NOMO-1 treated with DMSO at 0.1 percent for 48 hours (cell line): ENCODE measurements around the gene GPRC5B.
A peak's percentile ranks its signal among the peaks of the same experiment; 100 is the strongest.

Experiments used
- DNase-seq: peaks from one replicate; lab custom pipeline; 2025; ENCODE audit not compliant: unreplicated experiment; lab: John Stamatoyannopoulos, UW

The GPRC5B gene

DNA sequence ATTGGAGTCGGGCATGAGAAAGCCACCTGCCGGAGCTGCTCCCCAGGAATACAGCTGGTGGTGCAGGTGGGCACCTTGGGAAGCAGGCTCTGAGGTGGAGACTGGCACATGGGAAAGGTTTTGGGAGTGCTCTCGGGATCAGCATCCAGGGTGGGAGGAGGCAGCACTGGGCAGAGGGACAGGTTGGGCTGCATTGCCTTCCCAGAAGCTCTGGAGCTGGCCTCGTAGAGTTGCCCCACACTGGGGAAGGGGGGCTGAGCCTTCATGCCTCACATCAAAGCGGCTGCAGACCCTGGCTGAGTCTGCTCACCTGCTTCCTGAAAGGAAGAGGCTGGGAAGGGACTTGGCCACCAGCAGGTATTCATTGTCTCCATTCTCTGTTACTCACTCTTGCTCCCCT is 13.5 kb upstream of the GPRC5B start:
- DNase-seq = no peak

DNA sequence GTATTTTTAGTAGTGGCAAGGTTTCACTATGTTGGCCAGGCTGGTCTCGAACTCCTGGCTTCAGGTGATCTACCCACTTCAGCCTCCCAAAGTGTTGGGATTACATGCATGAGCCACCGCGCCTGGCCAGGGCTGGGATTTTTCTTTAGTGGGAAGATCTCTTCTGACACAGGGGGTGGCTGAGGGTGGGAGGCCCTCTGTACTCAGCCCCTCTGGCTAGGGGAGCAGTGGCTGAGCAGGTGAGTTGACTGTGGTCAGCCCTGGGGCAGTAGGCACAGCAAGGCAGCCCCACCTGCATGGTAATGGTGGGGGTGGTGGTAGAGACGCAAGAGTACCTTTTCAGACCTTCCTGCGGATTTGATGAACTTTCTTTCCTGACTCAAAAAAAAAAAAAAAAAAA is 12.3 kb upstream of the GPRC5B start:
- DNase-seq = no peak

DNA sequence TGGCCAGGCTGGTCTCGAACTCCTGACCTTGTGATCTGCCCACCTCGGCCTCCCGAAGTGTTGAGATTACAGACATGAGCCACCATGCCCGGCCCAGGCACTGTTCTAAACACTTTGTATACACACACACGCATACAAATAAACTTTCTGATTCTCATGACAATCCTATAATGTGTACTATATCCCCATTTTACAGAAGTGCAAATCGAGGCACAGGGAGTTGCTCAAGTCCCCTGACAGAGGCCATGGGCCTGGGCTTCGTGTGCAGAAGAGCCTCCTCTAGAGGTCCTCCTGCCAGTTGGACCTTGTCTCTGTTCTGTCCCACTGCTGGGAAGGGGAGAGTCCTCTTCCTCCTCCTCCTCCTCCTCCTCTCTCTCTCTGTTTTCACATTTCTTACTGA is 9.9 kb upstream of the GPRC5B start:
- DNase-seq = no peak

DNA sequence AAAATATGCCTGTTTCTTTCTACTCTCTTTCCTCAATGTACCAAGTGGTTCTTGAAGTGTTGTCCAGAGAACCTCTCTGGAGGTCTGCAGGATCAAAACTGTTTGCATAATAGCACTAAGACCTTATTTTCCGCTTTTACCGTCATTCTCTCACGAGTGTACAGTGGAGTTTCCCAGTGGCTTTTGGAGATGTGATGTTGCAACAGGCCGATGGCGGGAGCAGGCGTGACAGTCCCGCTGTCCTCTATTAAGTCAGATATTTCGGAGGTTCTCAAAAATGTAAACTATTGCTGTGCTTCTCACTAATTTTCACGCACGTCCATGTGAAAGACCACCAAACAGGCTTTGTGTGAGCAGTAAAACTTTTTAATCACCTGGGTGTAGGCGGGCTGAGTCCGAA is 8.3 kb upstream of the GPRC5B start:
- no peak for DNase-seq

DNA sequence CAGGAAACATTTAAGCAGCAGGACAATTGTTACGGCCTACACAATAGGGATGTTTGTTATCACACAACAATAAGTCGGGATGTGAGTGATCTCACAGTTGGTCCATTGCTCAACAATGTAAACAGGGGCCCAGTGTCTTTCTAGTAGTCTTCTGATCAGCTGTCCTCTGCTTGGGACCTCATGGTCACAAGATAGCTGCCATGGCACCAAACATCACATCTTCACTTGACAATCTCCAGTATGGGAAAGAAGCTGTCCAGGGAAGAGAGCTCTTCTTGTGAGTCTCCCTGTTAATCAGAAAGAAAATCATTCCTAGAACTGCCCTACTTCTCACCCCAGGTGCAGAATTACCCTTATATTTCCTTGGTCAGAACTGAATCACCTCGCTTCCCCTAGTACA is 6.3 kb upstream of the GPRC5B start:
- DNase-seq = no peak

DNA sequence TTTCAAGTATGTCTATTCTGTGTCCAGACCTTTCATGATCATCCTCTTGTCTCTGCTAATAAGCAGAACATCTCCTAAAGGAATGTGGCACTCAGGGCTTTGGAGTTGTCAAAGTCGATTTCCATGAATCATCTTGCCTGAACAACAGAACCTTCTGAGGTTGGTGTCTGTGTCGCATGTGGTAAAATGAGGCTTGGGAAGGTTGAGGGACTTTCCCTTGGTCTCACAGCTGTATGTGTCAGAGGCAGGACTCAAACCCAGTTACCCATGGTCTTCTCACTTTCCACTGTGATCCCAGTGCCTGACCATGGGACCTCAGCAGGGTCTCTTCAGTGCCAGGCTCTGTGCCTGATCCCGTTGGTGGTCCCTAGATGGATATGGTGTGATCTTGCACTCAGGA is 4.2 kb upstream of the GPRC5B start:
- DNase-seq = no peak

DNA sequence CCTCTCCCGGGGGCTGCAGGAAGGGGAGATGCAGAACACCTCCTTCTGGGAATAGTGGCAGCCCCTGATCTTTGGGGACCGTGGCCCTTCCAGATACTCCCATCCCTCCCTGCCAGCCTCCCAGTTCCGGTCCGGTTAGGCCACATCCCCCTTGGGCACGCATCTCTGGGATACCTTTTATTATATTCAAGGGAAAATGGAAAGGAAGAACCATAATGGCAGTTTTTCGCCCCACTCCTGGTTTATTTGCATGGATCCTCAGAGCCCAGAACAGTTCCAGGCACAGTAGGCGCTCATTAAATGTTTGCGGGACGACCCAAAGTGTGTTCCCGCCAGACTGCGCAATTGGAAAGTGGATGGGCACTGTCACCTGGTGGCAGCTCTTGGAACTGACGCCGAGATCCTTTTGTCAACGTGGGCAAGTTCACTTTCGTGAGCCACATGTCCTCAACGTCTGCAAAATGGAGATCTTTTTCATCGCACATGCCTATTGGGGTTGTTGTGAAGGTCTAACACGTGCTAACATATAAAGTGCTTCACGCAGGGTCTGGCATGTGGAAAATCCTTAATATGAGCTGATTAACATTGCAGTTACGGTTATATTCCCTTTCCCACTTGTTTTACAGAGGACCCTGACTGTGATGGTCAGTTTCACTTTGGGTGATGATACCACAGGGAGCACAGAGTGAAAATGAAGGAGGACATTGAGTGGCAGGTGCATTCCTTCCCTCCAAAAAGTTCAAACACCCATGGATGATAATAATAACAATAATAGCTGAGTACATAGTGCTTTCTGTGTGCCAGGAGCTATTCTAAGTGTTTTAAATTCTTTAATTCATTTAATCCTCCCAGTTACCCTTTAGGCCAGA is 1.7 kb upstream of the GPRC5B start:
- DNase-seq = peak; percentile 62

DNA sequence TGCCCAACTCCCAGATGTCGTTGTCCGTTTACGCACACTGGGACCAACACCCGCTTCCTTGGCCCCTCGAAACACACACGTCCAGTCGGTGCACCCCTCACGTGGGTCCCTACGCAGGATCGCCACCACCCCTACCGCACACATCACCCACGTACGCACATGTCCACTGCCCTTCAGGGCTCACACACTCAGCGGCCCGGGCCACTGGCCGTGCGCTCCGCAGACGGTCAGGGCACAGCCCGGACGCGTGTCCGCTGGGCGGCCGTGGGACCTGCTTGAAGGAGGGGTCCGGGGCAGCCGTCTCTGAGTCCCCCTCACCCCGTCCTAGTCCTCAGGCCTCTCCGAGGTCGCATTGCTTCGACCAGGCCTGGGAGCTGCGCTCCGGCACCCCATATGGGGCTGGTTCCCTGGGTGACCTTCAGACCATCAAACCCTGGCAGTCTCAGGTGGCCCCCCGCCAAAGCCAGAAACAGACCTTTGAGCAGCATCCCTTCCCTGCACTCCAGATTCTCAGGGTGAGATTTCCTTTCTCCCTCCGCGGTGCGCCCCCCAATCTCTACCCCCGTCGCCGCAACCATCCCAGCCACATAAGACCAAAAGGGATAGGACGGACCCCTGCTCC is 914 bp upstream of the GPRC5B start:
- DNase-seq = no peak

DNA sequence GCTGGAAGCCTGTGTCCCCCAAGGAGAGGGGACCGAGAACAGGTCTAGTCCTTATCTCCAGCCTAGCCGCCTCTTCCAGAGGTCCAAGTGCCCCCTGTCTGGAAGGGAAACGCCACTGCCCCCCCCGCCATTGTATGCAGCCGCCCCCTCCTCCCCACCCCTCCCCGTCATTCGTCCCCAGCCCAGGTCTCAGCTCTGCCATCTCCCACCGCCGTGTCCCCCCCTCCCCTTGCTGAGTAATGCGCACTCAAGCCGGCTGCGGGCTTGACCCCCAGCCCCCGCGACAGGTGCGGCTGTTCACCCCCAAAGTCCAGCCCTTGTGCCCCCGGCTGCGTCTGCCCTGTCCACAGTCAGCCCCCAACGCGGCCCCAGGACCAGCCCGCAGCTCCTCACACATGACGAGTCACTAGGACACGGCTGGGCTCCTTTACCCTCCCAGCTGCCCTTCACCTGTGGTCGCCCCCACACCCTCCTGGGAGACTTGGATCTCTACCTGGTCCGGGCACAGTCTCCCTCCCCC is 622 bp downstream of the GPRC5B start:
- no peak for DNase-seq

DNA sequence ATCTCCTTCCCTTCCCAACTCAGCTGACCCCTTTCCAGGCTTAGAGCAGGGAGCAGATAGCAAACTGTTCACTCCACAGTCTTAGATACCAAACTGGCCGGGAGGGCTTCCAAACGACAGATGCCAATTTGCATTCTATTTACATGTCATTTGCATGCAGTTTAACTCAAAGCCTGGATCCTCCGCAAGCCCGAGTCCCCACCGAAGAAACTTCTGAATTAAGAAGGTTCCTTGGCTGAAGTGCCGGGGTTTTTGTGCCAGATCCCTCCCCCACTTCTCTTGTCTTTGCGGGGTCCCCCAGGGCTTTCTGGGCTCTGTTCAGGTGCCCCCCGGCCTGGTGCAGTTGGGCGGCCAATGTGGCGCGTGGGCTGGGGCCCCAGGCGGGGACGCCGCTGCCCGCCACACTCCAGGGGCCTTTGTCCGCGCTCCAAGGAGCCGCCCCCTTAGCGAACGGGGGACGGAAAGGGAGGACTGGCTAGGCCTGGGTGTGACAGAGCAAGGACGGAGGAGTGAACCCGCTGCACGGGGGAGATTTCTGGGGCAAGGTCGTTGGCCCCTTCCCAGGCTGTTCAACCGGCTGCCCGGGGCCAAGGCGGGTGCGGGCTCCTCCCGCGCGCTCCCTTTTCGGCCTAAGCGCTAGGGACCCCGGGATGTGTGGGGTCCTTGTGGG is 1.2 kb downstream of the GPRC5B start:
- no peak for DNase-seq

DNA sequence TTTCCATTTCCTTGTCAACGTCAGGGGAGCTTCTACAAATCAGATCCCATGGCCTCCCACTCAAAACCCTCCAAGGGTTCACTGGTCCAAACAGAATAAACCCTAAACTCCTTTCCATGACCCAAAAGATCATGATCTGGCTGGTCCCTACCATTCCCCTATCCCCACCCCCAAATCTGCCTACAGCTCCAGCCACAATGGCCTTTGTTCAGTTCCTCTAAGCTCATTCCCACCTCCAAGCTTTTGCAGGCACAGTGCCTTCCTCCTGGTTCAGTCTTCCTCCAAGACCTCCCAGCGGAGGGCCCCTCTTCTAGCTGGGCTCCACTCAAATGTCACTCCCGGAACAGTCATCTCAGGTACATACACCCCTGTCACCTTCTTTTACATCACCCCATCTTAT is 2.0 kb downstream of the GPRC5B start:
- DNase-seq = no peak

DNA sequence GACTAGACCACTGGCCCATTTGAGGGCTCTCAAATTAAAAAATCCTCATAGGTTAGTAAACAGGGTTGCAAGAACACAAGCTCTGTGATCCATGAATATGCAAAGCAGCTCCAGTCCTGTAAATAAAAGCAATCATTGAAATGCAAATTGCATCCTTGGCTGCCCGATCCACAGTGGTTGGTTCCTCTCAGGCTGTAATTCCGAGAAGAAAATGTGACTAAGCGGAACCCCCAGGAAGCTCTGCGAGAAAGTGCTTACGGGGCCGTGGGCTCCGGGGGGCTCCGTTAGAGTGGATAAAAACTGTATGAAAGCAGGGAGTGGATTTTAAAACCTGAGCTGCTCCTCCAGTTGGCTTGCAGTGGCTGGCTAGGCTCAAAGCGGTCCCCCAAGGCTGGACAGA is 2.5 kb downstream of the GPRC5B start:
- no peak for DNase-seq

DNA sequence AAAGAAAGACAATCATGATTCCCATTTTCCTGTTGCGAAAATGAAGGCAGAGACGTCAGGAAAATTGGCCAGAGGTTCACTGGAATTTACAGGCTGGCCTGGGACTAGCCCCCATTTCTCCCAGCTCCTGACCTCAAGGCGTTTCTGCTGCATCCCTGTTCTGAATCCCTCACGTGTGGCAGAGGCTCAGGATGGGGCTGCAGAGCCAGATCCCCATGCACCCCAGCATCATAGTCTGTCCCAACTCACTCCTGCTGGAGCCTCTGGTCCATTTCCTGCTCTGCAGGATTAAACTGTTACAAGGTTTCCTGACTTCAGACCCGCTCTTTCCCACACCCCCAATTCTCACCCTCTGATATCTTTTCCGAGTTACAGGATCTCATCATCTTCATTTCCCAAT is 2.9 kb downstream of the GPRC5B start:
- no peak for DNase-seq

DNA sequence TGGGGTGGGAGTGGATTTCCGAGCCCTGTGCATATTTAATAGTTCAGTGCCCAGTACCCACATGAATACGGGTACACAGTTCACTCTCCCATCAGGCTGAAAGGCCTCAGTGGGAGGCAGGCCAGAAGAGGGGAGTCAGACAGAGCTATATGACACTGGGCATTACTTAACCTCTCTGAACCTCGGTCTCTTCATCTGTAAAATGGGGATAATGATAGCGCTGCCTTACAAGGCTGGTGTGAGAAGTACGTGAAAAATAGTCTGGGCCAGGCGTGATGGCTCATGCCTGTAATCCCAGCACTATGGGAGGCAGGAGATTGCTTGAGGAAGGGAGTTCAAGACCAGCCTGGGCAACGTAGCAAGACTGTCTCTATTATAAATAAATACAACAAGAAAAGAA is 3.6 kb downstream of the GPRC5B start:
- DNase-seq = no peak

DNA sequence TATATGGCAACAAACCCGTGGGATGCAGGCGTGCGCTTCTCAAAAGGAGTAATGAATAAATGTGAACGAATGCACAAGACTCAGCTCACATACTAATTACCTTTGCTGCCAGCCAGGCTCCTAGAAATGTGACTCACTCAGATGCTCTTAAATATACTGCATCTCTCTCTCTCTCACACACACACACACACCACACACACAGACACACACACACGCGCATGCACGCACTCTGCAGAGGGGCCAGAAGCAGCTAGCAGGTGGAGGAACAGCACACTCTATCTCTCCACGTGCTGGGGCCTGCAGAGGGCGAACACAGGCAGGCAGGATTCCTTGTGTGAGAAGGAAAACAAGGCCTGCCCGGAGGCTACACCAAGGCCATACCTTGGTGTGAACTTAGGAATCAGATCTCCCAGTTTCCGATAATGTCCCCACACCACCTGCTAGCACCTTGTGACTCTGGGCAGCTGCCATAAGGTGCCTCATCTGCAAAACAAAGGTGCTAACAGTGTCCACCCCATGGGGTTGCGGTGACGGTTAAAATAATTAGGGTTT is 5.3 kb downstream of the GPRC5B start:
- no peak for DNase-seq

DNA sequence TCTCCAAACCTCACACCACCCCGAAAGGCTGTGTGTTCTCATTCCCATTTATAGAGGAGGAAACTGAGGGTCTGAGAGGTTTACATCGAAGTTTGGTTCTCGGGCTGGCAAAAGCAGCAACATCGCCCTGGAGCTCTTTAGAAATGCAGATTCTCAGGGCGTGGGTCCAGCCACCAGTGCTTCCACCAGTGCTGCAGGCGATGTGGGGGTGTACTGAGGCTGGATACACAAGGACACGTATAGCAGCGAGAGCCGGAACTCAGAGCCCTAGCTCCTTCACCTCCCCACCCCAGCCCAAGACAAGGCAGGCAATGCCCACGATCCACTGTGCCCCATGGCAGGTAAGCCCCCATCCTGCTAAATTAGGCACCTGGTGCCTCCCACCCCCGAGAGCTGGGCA is 5.9 kb downstream of the GPRC5B start:
- DNase-seq = no peak

DNA sequence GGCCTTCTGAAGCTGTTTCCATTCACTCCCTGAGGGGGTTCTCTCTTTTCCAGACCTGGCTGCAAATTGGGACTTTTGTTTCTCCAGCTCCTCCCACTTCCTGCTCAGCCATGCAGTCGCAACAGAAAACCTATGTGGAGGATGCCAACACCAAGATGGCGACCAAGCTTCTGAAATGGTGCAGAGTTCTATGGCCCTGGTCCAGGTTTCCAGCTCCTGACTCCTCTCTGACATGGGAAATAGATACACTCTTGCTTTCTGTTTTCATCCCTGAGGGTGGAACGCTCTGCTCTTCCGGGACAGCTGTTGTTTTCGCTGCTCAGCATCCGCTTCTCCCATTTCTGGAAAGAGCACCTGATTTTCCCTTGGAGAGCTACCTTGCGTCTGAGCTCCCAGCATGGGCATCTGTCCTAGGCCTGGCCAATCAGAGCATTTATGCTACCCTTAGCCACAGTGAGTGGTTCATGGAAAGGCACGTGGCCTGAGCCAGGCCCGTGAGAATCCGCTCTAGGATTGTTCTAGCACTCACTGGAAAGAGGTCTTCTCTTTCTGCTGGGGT is 8.1 kb downstream of the GPRC5B start:
- DNase-seq = no peak

DNA sequence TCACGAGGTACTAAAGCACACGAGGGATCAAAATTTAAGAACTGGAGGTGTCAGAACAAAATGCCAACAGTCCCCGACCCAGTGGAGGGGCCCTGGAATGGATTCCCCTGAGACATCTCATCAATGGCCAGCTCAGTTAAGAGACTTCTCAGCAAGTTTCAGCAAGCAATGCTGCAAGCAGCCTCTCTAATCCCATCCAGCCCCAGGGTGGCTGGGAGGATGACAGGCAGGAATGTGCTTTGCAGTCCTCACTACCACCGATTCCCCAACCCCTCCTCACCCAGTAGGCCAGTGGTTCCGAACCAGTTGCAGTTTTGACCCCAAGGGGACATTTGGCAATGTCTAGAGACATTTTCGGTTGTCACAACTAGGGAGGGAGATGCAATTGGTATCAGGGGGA is 8.7 kb downstream of the GPRC5B start:
- no peak for DNase-seq

DNA sequence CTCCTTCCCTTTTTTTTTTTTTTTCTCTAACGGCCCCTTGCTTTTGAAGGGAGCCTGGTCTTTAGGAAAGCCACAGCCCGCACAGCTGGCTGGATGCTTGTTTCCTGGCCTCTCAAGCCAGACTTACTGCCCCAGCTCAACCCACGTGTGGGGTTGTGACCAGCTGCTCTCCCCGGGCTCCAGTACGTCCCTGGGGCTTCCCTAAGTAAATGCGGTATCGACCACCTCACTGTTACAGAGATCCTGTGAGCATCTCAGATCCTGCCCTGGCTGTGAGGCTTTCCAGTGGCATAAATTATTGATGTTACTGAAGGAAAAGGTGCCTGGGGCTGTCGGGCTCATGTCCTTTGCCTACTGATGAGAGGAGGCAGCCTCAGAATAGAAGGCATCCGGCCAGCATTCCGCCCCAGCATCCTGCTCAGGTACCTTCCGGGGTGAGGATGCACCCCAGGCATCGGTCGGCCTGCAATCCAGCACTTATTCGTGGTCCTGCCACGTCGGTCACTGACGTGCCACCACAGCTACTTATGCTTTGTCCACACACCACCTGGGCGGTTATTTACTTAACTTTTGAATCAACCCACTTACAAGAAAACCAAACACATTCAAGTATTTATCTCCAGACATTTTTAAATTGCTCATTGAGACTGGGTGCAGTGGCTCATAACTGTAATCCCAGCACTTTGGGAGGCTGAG is 9.6 kb downstream of the GPRC5B start:
- DNase-seq = no peak

DNA sequence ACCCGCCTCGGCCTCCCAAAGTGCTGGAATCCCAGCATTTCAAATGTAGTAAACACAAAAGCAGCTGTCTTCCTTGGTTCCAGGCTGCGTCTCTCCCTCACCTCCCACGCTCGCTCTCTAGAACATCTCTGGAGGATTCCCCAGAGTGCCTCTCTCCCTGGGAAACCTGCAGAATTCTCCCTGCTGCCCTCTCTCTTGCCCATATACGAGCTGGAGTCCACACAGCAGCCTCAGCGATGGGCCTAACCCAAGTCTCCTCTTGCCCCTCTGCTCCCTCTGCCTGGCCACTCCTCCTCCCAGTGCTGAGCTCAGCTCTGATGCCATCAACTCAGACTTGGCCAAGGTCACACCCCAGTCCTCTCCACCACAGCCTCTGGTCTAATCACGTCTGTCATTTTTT is 10.6 kb downstream of the GPRC5B start:
- DNase-seq = no peak

DNA sequence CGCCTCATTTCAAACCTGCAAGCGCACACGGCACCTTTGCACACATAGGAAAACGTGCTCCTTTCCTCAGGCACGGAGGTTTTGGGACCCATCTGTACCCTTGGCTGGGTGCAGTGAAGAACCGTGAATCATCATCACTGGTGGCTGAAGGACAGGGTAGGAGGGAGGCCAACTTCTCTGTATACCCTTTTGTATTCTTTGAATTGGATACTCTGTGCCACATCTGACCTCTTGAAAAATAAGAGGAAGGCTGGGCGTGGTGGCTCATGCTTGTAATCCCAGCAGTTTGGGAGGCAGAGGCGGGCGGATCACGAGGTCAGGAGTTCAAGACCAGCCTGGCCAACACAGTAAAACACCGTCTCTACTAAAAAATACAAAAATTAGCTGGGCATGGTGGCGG is 11.7 kb downstream of the GPRC5B start:
- no peak for DNase-seq
